Measurements from ENCODE around the gene HHATL.
A peak's percentile ranks its signal among the peaks of the same experiment; 100 is the strongest.

HHATL gene

GRCh38 chr3:42702982-42703694 is 540 bp upstream of the HHATL start:
- TF ChIP-seq CTCF (IDR thresholded peaks at IDR 0.05) = no peak
- DNase-seq (ENCODE audit: low spot score) = peak; percentile 62
- Histone ChIP-seq H3K27ac (no peak overlapping the region), H3K4me3 (no peak overlapping the region)

- H3K4me3 ChIP-seq = no peak overlapping the region
- no peak overlapping the region for H3K27ac ChIP-seq
- DNase-seq (ENCODE audit: low spot score) = peak; percentile 71
- TF ChIP-seq CTCF (IDR thresholded peaks at IDR 0.05) = no peak
Measured at GRCh38 chr3:42701371-42702065, 1.1 kb downstream of the HHATL start.

GRCh38 chr3:42700366-42701288 is 2.0 kb downstream of the HHATL start:
- no peak overlapping the region for H3K27ac ChIP-seq
- DNase-seq (ENCODE audit: low spot score) = no peak

GRCh38 chr3:42699511-42699971 is 3.1 kb downstream of the HHATL start:
- TF ChIP-seq CTCF (IDR thresholded peaks at IDR 0.05) = no peak
- peak; percentile 54 for DNase-seq (ENCODE audit: low spot score)
- H3K27ac ChIP-seq = no peak overlapping the region
- H3K4me3 ChIP-seq = no peak overlapping the region

More at GRCh38 chr3:42700366-42701288, 2.0 kb downstream of the HHATL start:
- TF ChIP-seq CTCF (IDR thresholded peaks at IDR 0.05) = no peak
- H3K4me3 ChIP-seq = no peak overlapping the region

- peak; percentile 62 for DNase-seq (ENCODE audit: low spot score)
- TF ChIP-seq CTCF (IDR thresholded peaks at IDR 0.05) = no peak
- Histone ChIP-seq H3K4me3 (no peak overlapping the region), H3K27ac (no peak overlapping the region)
Measured at GRCh38 chr3:42698911-42699230, 3.7 kb downstream of the HHATL start.

GRCh38 chr3:42698216-42698910 is 4.2 kb downstream of the HHATL start:
- no peak for DNase-seq (ENCODE audit: low spot score)
- no peak overlapping the region for H3K4me3 ChIP-seq

More at GRCh38 chr3:42698216-42698910, 4.2 kb downstream of the HHATL start:
- no peak for TF ChIP-seq CTCF (IDR thresholded peaks at IDR 0.05)
- no peak overlapping the region for H3K27ac ChIP-seq

Measured in coronary artery (tissue), 2 donors.